Mucosa of rectum (tissue), 2 donors: ENCODE results near the gene FAM228B.

Experiments used
- H3K27ac ChIP-seq, 2 donors: one replicate each; pipeline ENCODE4 v1.7.0; 2013; ENCODE audit warnings: inconsistent platforms in 2 of 2, low read depth in 2 of 2, low read length in 2 of 2
- H3K27me3 ChIP-seq, 2 donors: one replicate each; pipeline ENCODE4 v1.7.0; 2013; ENCODE audit warnings: low read length in 2 of 2; ENCODE audit not compliant: control insufficient read depth in 2 of 2, insufficient read depth in 2 of 2
- H3K36me3 ChIP-seq, 2 donors: one replicate each; pipeline ENCODE4 v1.7.0; 2013; ENCODE audit warnings: low read length in 2 of 2; ENCODE audit not compliant: control insufficient read depth in 2 of 2, insufficient read depth in 2 of 2
- H3K4me1 ChIP-seq, 2 donors: one replicate each; pipeline ENCODE4 v1.7.0; 2013; ENCODE audit warnings: low read length in 2 of 2, mild to moderate bottlenecking in 1 of 2; ENCODE audit not compliant: control insufficient read depth in 2 of 2, insufficient read depth in 2 of 2
- H3K4me3 ChIP-seq, 2 donors: one replicate each; pipeline ENCODE4 v1.7.0; 2013; ENCODE audit warnings: low read length in 2 of 2
- H3K9ac ChIP-seq, 2 donors: one replicate each; pipeline ENCODE4 v1.7.0; 2013; ENCODE audit warnings: low read length in 2 of 2, low read depth in 1 of 2, mild to moderate bottlenecking in 1 of 2
- H3K9me3 ChIP-seq, 2 donors: one replicate each; pipeline ENCODE4 v1.7.0; 2013; ENCODE audit warnings: low read length in 2 of 2; ENCODE audit not compliant: control insufficient read depth in 2 of 2
- donor health status: healthy.
- donor health status: Normal muscosa, but diverticular disease.

The FAM228B gene

DNA sequence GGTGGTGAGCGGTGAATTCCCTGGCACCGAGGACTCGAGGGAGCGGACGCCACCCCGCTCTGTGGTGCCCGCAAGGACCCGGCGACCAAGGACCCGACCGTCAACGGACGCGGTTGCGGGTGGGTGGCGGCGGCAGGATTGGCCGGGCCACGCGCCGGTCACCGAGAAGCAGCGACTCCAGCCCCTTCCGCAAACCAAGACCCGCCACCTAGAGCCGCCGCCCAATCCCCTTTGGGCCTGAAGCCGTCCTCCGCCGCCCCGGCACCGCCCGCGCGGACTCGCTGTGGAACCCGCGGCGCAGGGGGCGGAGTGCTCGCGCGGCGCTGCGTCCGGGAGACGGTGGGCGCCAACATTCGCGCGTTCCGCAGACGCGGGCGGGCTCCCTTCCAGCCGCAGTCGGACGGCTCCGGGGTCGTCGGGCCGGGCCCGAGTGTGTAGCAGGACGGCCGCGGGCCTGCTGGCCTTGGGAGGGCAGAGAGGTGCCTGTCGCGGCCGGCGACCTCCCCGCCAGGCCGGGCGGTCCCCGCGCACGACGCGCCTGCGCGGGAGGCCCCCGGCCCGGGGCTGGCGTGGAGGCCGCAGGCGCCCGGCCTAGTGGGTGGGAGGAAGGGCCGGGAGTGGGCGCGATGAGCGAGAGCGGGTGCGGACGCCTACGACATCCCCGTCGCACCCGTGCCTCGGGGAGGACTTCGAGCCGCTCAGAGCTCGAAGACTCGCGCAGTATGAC lies at the start of gene FAM228B, which contains the start of gene PFN4:
FAM228B (plus strand) TSS at position 275 of the 727 bp plus-strand sequence. CDS start 893 bp downstream, outside the sequence.
PFN4 (minus strand) TSS at position 140 of the 727 bp plus-strand sequence. CDS start 799 bp downstream, outside the sequence.
- no peaks in the 10 kb centered on the region for H3K27me3 ChIP-seq
- H3K4me3 ChIP-seq = peak within 1 kb of the TSS; percentile 89 to 90
- no peaks in the 10 kb centered on the region for H3K9me3 ChIP-seq
- peak within 1 kb of the TSS; percentile 77 to 86 for H3K27ac ChIP-seq
- H3K36me3 ChIP-seq = no peaks in the 10 kb centered on the region
- peak within 1 kb of the TSS; percentile 88 to 95 for H3K9ac ChIP-seq
- H3K4me1 ChIP-seq = peaks cover 3 to 4% of the 10 kb centered on the region in 2 donors

GRCh38 chr2:24073816-24074215 lies 49.5 kb upstream of the FAM228B start:
- Histone ChIP-seq H3K9ac (no peak overlapping the region), H3K27ac (no peak overlapping the region), H3K36me3 (peaks cover 21 to 32% of the 10 kb centered on the region in 2 donors), H3K4me1 (peaks cover 14 to 21% of the 10 kb centered on the region in 2 donors), H3K27me3 (no peaks in the 10 kb centered on the region), H3K4me3 (no peak overlapping the region), H3K9me3 (no peaks in the 10 kb centered on the region)

GRCh38 chr2:24075259-24075658 lies 48.0 kb upstream of the FAM228B start:
- Histone ChIP-seq H3K4me1 (peaks cover 14 to 21% of the 10 kb centered on the region in 2 donors), H3K9ac (peak overlapping the region; percentile 92 to 98), H3K27ac (peak overlapping the region in 1 of 2 donors; percentile 93), H3K4me3 (peak overlapping the region; percentile 87 to 98), H3K27me3 (no peaks in the 10 kb centered on the region), H3K36me3 (peaks cover 20 to 29% of the 10 kb centered on the region in 2 donors), H3K9me3 (no peaks in the 10 kb centered on the region)

GRCh38 chr2:24075915-24076848 lies 47.1 kb upstream of the FAM228B start, which contains the start of gene SF3B6:
Gene SF3B6 (minus strand): TSS chr2:24076326. CDS start chr2:24076229, 97 bp downstream.
- H3K27me3 ChIP-seq = no peaks in the 10 kb centered on the region
- H3K4me3 ChIP-seq = peak within 1 kb of the TSS; percentile 87 to 98
- H3K36me3 ChIP-seq = peaks cover 27 to 30% of the 10 kb centered on the region in 2 donors
- H3K9me3 ChIP-seq = no peaks in the 10 kb centered on the region
- peaks cover 14 to 21% of the 10 kb centered on the region in 2 donors for H3K4me1 ChIP-seq
- H3K9ac ChIP-seq = peak within 1 kb of the TSS; percentile 92 to 98
- peak within 1 kb of the TSS; percentile 93 to 98 for H3K27ac ChIP-seq

GRCh38 chr2:24076849-24077534 lies 46.3 kb upstream of the FAM228B start:
- H3K4me3 ChIP-seq = peak overlapping the region; percentile 78 to 87
- H3K9ac ChIP-seq = peak overlapping the region; percentile 81 to 82
- H3K27me3 ChIP-seq = no peaks in the 10 kb centered on the region
- H3K4me1 ChIP-seq = peaks cover 14 to 21% of the 10 kb centered on the region in 2 donors
- no peaks in the 10 kb centered on the region for H3K9me3 ChIP-seq
- H3K36me3 ChIP-seq = peaks cover 28% of the 10 kb centered on the region in 2 donors
- peak overlapping the region; percentile 93 to 98 for H3K27ac ChIP-seq

DNA sequence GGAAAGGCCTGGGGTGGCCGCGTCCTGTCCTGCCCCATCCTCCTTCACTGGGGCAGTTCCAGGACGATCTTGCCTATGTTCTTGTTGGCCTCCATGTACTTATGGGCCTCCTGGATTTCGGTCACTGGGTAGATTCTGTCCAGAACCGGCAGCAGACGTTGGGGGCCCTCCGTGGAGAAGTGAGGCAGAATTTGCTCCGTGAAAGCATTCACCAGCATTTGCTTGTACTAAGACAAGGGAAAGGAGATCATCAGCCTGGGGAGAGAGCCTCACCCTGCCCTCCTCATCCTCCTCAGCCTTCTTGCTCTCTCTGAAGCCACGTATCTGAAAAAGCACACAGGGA lies 45.8 kb upstream of the FAM228B start:
- no peaks in the 10 kb centered on the region for H3K9me3 ChIP-seq
- peaks cover 14 to 21% of the 10 kb centered on the region in 2 donors for H3K4me1 ChIP-seq
- H3K4me3 ChIP-seq = peak overlapping the region; percentile 78 to 87
- H3K36me3 ChIP-seq = peaks cover 28 to 33% of the 10 kb centered on the region in 2 donors
- H3K27me3 ChIP-seq = no peaks in the 10 kb centered on the region
- peak overlapping the region; percentile 93 to 98 for H3K27ac ChIP-seq
- peak overlapping the region; percentile 81 to 82 for H3K9ac ChIP-seq

GRCh38 chr2:24077879-24078278 lies 45.4 kb upstream of the FAM228B start:
- H3K36me3 ChIP-seq = peaks cover 28 to 33% of the 10 kb centered on the region in 2 donors
- no peaks in the 10 kb centered on the region for H3K27me3 ChIP-seq
- H3K4me1 ChIP-seq = peaks cover 17 to 24% of the 10 kb centered on the region in 2 donors
- H3K9ac ChIP-seq = peak overlapping the region; percentile 81 to 82
- peak overlapping the region; percentile 93 to 98 for H3K27ac ChIP-seq
- H3K9me3 ChIP-seq = no peaks in the 10 kb centered on the region
- H3K4me3 ChIP-seq = peak overlapping the region; percentile 78 to 87

DNA sequence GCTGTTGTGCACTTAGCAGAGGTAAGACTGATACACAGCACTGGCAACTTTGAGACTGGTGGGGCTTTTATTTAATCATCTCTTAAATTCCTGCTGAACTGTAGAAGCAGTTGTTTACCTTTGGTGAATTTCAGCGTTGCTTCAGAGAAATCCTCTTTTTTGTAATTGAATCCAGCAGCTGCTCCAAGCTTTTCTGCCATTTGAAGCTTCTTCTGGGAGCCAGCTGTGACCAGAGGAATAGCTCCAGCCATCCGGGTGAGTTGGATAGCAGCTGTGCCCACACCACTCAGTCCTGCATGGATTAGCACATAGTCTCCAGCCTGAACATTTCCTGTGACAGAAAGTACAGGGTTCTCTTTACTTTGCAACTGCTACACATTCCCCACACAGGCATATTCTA lies 42.6 kb upstream of the FAM228B start:
- peaks cover 24 to 32% of the 10 kb centered on the region in 2 donors for H3K36me3 ChIP-seq
- H3K9ac ChIP-seq = no peak overlapping the region
- H3K4me3 ChIP-seq = no peak overlapping the region
- no peaks in the 10 kb centered on the region for H3K9me3 ChIP-seq
- H3K27me3 ChIP-seq = no peaks in the 10 kb centered on the region
- H3K4me1 ChIP-seq = peaks cover 22 to 30% of the 10 kb centered on the region in 2 donors
- H3K27ac ChIP-seq = no peak overlapping the region

DNA sequence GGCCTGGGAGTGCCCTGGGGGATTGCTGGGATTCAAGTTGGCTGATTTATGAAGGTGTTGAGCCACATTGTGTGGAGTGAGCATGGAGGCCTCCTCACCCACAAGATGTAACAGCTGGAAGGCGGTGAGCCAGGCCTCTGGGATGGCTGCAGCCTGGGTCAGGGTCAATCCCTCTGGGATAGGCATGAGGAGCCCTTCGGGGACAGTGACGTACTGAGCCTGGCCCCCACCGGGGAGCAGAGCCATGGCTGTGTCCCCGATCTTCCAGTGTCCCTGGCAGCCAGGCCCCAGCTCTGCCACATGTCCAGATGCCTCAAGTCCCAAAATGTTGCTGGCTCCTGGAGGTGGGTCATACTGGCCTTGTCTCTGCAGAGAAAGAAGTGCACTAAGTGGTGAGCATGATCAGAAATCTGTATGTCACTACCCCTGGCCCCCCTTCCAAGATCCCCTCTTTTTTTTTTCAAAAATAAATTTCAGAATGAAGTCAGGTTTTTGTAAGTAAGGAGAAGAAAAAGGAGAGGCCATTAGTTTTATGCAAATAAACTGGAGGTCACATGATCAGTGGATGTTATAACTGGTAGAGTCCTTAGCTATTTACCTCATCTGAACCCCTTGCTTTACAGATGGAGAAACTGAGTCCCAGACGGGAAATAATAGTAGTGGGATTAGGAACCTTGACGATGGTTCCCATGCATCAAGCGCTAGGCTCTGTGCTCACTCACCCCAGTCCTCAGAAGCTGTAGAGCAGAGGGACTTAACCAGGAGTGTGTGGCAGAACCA lies 40.3 kb upstream of the FAM228B start:
- peaks cover 15 to 20% of the 10 kb centered on the region in 2 donors for H3K4me1 ChIP-seq
- peaks cover 24 to 32% of the 10 kb centered on the region in 2 donors for H3K36me3 ChIP-seq
- no peaks in the 10 kb centered on the region for H3K27me3 ChIP-seq
- H3K4me3 ChIP-seq = peak overlapping the region; percentile 87 to 92
- peak overlapping the region; percentile 84 to 88 for H3K9ac ChIP-seq
- H3K9me3 ChIP-seq = no peaks in the 10 kb centered on the region
- peak overlapping the region; percentile 91 to 95 for H3K27ac ChIP-seq
